Activated CD8-positive, alpha-beta memory T cell treated with anti-CD3 and anti-CD28 coated beads for 48 hours (primary cell): ENCODE results near the gene APOLD1.
A peak's percentile ranks its signal among the peaks of the same experiment; 100 is the strongest.
"Not testable (repeated sequence)": the region's sequence is repeated elsewhere in the genome, so short reads cannot be mapped to it uniquely, and the experiment has no call there.

Experiments
- DNase-seq, 3 experiments: peaks; one replicate each; pipeline ENCODE4 v3.0.0-alpha.2; 2020; ENCODE audit warnings: low read depth in 2 of 3, low spot score in 2 of 3

APOLD1 gene

GRCh38 chr12:12786351-12786705, 869 bp downstream of the APOLD1 start:
- DNase-seq, result no peak

DNA sequence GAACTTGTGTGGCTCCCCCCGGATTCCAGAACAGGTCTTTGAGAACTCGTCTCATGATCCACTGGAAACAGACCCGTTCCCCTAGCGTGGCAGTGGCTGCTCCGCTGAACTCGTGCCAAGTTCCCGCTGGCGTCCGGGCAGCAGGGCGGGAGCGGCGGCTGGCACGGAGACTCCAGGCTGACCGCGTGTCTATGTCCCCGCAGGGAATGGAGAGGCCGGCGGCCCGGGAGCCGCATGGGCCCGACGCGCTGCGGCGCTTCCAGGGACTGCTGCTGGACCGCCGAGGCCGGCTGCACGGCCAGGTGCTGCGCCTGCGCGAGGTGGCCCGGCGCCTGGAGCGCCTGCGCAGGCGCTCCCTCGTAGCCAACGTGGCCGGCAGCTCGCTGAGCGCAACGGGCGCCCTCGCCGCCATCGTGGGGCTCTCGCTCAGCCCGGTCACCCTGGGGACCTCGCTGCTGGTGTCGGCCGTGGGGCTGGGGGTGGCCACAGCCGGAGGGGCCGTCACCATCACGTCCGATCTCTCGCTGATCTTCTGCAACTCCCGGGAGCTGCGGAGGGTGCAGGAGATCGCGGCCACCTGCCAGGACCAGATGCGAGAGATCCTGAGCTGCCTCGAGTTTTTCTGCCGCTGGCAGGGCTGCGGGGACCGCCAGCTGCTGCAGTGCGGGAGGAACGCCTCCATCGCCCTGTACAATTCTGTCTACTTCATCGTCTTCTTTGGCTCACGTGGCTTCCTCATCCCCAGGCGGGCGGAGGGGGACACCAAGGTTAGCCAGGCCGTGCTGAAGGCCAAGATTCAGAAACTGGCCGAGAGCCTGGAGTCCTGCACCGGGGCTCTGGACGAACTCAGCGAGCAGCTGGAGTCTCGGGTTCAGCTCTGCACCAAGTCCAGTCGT, 1.5 kb downstream of the APOLD1 start:
- peak; percentile 32 to 63 (median 39) for DNase-seq

DNA sequence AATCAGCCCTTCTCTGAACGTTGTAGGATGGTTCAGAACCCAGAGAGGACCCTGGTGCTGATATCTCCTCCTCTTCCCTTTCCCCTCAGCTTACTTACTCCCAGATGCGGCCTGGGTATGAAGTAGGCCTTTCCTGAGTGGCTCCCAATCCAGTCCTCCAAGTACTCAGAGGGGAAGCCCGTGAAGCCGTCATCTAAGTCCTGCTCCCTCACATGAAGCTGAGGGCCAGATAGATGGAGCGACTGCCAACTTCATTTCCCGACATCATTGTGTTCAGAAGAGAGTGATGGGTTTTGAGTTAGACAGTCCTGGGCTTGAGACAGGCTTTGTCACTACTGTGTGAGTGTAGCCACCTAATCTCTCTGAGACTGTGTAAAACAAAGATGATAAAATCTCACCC, 2.7 kb downstream of the APOLD1 start:
- DNase-seq, result no peak

GRCh38 chr12:12788675-12789368, 3.4 kb downstream of the APOLD1 start:
- DNase-seq, result peak in 1 of 3 experiments; percentile 40

- DNase-seq, result no peak
These were observed 5.5 kb downstream of the APOLD1 start for GRCh38 chr12:12790956-12791355.

DNA sequence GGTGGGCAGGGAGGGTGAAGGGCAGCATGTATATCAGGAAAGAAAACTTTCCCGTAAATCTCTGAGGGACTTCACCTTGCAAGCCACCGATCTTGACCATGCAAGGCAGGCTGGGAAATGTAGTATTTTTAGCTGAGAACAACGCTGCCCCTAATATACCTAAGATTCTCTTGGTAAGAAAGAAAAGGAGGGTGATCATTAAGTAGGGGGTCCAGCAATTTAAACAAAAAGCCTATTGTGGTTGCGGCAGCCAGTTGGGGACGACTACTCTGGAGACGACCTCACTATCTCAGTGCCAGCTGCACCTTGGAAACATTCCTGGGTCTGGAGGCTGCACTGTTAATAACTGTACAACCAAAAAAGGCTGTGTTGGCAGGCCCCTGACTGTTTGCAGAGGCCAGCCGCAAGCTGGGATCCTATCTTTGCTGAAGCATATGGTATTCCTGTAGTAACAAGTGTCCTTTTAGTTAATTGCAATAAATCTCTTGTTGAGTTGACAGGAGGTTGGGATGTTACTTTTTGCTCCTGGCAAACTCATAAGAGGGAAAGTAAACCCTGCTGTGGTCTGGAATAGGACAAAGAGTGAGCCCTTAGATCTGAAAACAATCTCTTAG, 6.4 kb downstream of the APOLD1 start:
- DNase-seq, result no peak

- DNase-seq, result no peak
These were observed 7.0 kb downstream of the APOLD1 start for GRCh38 chr12:12792421-12792820.

DNA sequence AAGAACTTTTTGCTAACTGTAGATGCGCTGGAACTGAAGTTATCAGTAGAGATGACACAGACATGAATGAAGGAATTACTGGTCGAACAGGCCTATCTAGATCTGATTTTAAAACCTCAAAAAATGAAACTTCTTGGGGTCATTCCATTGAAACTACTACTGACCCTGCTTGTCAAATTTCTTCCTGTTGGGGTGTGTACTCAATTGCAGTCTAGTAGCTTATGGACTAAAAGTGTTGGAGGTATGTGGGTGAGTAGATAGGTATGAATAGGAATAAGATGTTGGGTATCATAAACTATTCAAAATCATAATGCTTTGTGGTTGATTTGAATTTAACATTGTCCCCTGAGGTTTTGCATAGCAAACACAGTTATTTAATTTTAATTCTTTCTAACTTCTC, 9.2 kb downstream of the APOLD1 start:
- no peak for DNase-seq

- DNase-seq, result no peak
These were observed 10.7 kb downstream of the APOLD1 start for GRCh38 chr12:12796171-12796570.

- no peak for DNase-seq
These were observed 11.7 kb downstream of the APOLD1 start for GRCh38 chr12:12796928-12797793.

GRCh38 chr12:12797794-12798152, 12.3 kb downstream of the APOLD1 start:
- no peak for DNase-seq

GRCh38 chr12:12798480-12798879, 13.0 kb downstream of the APOLD1 start:
- no peak for DNase-seq

GRCh38 chr12:12799163-12799920, 13.9 kb downstream of the APOLD1 start:
- no peak for DNase-seq

- no peak for DNase-seq
These were observed 15.1 kb downstream of the APOLD1 start for GRCh38 chr12:12800406-12801180.

DNA sequence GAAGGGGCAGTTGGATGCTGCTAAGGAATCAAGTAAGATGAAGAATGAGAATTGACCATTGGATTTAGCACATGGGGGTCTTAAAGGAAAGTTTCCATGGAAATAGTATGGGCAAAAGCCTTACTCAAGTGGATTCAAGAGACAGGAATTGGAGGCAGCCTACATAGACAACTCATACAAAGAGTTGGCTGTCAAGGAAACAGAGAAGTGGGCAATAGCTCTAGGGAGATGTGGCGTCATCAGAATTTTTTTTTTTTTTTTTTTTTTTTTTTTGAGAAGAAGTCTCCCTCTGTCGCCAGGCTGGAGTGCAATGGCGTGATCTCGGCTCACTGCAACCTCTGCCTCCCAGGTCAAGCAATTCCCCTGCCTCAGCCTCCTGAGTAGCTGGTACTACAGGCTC, 16.2 kb downstream of the APOLD1 start:
- not testable (repeated sequence) for DNase-seq

DNA sequence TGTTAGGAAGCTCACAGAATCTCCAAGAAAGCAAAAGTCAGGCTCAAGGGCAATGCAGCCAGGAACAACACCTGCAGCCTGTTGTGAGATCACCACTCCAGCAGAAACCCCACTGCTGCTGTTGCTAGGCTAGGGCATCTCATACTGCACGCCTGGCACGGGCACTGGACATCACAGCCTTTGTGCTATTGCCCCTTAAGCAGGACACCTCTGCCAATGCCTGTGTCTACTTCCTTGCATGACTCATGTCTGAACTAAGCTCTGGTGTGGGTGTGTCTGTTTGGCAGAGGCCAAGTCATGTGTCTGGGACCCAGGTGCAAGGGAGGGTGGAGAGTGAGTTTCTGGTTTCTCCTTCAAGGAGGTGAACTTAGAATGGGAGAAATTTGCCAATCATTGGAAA, 17.7 kb downstream of the APOLD1 start:
- no peak for DNase-seq

DNA sequence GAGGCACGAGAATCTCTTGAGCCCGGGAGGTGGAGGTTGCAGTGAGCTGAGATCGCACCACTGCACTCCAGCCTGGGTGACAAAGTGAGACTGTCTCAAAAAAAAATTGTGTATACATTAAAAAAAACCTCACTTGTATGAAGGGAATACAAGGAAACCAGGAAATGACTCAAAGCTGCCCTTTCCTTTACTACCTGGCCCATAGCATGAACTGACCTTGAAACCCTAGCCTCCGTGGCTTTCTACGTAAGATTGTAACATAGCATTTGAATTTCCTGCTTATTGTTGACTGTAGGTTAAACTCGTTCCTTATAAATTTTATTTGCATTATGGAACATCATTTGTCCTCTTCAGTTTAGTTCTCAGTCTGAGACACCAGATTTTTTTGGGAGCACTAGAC, 18.6 kb downstream of the APOLD1 start:
- no peak for DNase-seq

GRCh38 chr12:12804432-12804886, 19.0 kb downstream of the APOLD1 start:
- no peak for DNase-seq

- no peak for DNase-seq
These were observed 21.5 kb downstream of the APOLD1 start for GRCh38 chr12:12806784-12807516.
